GM12878 (cell line): ENCODE results near the gene ZBTB6. TPM values are rescaled to one million over a fixed set of nuclear protein-coding genes. Genes with fewer than 3 reads are reported as not detected.

Experiments used
- ATAC-seq: fragments of 200-7000 bp; cut with Tn5 transposase; 3 replicates; pipeline ENCODE4 v1.9.1; 2020; ENCODE audit warnings: mild to moderate bottlenecking, moderate library complexity
- BruUV-seq: library from RNA; stranded (reverse); fragments of 400-500 nt; replicated peaks from 2 replicates; lab custom pipeline; 2021; lab: Mats Ljungman, UMichigan
- CTCF ChIA-PET: fragments of 300-600 bp; sonication (Branson Sonifier 250); formaldehyde crosslinking; extraction: SDS; loops from one replicate; lab custom pipeline; 2021; ENCODE audit warnings: inconsistent platforms; lab: Yijun Ruan, JAX
- POLR2A ChIA-PET: fragments of 350-600 bp; formaldehyde crosslinking; extraction: SDS; loops from one replicate; lab custom pipeline; 2021; ENCODE audit warnings: inconsistent platforms; lab: Charles Lee
- RAD21 ChIA-PET: fragments of 300-600 bp; sonication (Branson Sonifier 250); formaldehyde crosslinking; loops from one replicate; lab custom pipeline; 2023; ENCODE audit warnings: antibody characterized with exemption; ENCODE audit not compliant: unreplicated experiment; lab: Charles Lee
- SMC1A ChIA-PET: fragments of 300-600 bp; sonication (Branson Sonifier 250); formaldehyde crosslinking; loops from one replicate; lab custom pipeline; 2023; ENCODE audit not compliant: unreplicated experiment, uncharacterized antibody; lab: Charles Lee
- DNase-seq: peaks from one replicate; pipeline ENCODE4 v3.0.0-alpha.2; 2011; ENCODE audit warnings: low read depth, low spot score
- FAIRE-seq: peaks from 3 replicates; lab custom pipeline; 2011; peaks lifted over from hg19 to GRCh38; lab: Jason Lieb, UNC
- H2AFZ ChIP-seq: 2 replicates; pipeline ENCODE4 v1.6.0; 2011; ENCODE audit warnings: low read depth, low read length, control low read depth; ENCODE audit not compliant: control insufficient read depth
- H3K27ac ChIP-seq: 2 replicates; pipeline ENCODE4 v1.5.1; 2011; ENCODE audit warnings: control low read depth; ENCODE audit not compliant: control insufficient read depth, insufficient read depth
- H3K27me3 ChIP-seq, 2 experiments: replicated peaks in 1 of 2; 2 replicates each; pipeline versions ENCODE4 v1.6.0 to v1.6.1; 2011; ENCODE audit warnings: low read length in 1 of 2; ENCODE audit not compliant: control insufficient read depth in 2 of 2, insufficient read depth in 2 of 2
- H3K36me3 ChIP-seq, 2 experiments: 2 replicates each; pipeline ENCODE4 v1.5.1; 2011; ENCODE audit warnings: low read length in 1 of 2; ENCODE audit not compliant: control insufficient read depth in 2 of 2, insufficient read depth in 2 of 2
- H3K4me1 ChIP-seq: 2 replicates; pipeline ENCODE4 v1.6.1; 2011; ENCODE audit warnings: mild to moderate bottlenecking, low read length, moderate library complexity, mixed read lengths; ENCODE audit not compliant: control insufficient read depth, insufficient read depth
- H3K4me2 ChIP-seq: 2 replicates; pipeline ENCODE4 v1.6.0; 2011; ENCODE audit warnings: control low read depth; ENCODE audit not compliant: control insufficient read depth, insufficient read depth
- H3K4me3 ChIP-seq: fragments of 200-600 bp; sonication (generic); 2 replicates; pipeline ENCODE4 v1.5.1; 2016
- H3K79me2 ChIP-seq: 2 replicates; pipeline ENCODE4 v1.6.0; 2011; ENCODE audit warnings: low read length; ENCODE audit not compliant: control insufficient read depth, insufficient read depth
- H3K9ac ChIP-seq: 2 replicates; pipeline ENCODE4 v1.8.0; 2011; ENCODE audit warnings: low read length, control low read depth, mixed read lengths; ENCODE audit not compliant: control insufficient read depth, insufficient read depth
- H3K9me3 ChIP-seq: replicated peaks from 3 replicates; pipeline ENCODE4 v1.5.1; 2011; ENCODE audit warnings: mild to moderate bottlenecking, low read length; ENCODE audit not compliant: control insufficient read depth, insufficient read depth
- H4K20me1 ChIP-seq: 2 replicates; pipeline ENCODE4 v1.6.0; 2011; ENCODE audit not compliant: control insufficient read depth, insufficient read depth
- CHD1 ChIP-seq: IDR thresholded peaks from 2 replicates; pipeline ENCODE4 v1.6.1; 2012; ENCODE audit warnings: low read depth, low read length, improper control_type of control experiment
- CHD2 ChIP-seq: IDR thresholded peaks from 2 replicates; pipeline ENCODE4 v1.6.1; 2011; ENCODE audit warnings: low read depth, low read length, improper control_type of control experiment, borderline replicate concordance
- CHD4 ChIP-seq: fragments of 200-600 bp; sonication (generic); IDR thresholded peaks from 2 replicates; pipeline ENCODE4 v1.6.1; 2016; ENCODE audit warnings: mild to moderate bottlenecking
- NR2C2 ChIP-seq: IDR thresholded peaks from 2 replicates; pipeline ENCODE4 v1.6.1; 2011; ENCODE audit warnings: borderline replicate concordance, low read depth; ENCODE audit not compliant: control insufficient read depth, insufficient read length
- RAD21 ChIP-seq: IDR thresholded peaks from 2 replicates; pipeline ENCODE4 v1.6.1; 2011; ENCODE audit warnings: mild to moderate bottlenecking, low read depth, low read length, moderate library complexity; ENCODE audit not compliant: insufficient read depth
- SREBF1 ChIP-seq: IDR thresholded peaks from 2 replicates; pipeline ENCODE4 v1.6.1; 2012; ENCODE audit warnings: mild to moderate bottlenecking, low read length
- TCF12 ChIP-seq: IDR thresholded peaks from 2 replicates; pipeline ENCODE4 v1.6.1; 2011; ENCODE audit warnings: low read depth, mild to moderate bottlenecking, low read length
- WGBS: methylation state at CpG from one replicate; pipeline ENCODE4 v1.1.6; 2016; ENCODE audit warnings: low lambda C conversion rate; ENCODE audit not compliant: insufficient replicate concordance, insufficient coverage; ENCODE audit errors: missing lambda C conversion rate; 5-methylcytosine and 5-hydroxymethylcytosine counted together
- in situ Hi-C: fragments of 300-500 bp; cut with MboI; formaldehyde crosslinking; loops from 9 replicates; pipeline ENCODE4 v1.14.3; 2018; ENCODE audit warnings: mixed read lengths
- intact Hi-C: fragments of 100-400 bp; cut with micrococcal nuclease; formaldehyde crosslinking; loops from one replicate; pipeline ENCODE4 v1.14.2; 2022; ENCODE audit not compliant: unreplicated experiment
- polyA plus RNA-seq, 11 experiments: library from polyadenylated mRNA; depleted of rRNA in 4 of 11; unstranded in 6 of 11; stranded (reverse) in 5 of 11; fragments of >200 nt; fragmentation: Nextera tagmentation in 4 of 11; fragmentation: Illumina TruSeq in 1 of 11; extraction: Ambion mirVana in 4 of 11; extraction: Trizol in 1 of 11; gene quantifications; 1 replicate in 1 of 11; 2 replicates in 10 of 11; pipeline versions ENCODE4 v1.2.1 to v1.2.3, GENCODE V29; 2011 to 2016; ENCODE audit warnings: inconsistent platforms in 2 of 11, missing spikeins in 2 of 11, low read depth in 1 of 11
- total RNA-seq, 4 experiments: library from RNA; depleted of rRNA in 3 of 4; stranded (reverse); fragments of >200 nt in 3 of 4; fragmentation: Illumina TruSeq in 1 of 4; extraction: Trizol in 1 of 4; gene quantifications; 2 replicates each; pipeline versions ENCODE4 v1.2.1 to v1.2.3, GENCODE V29; 2013 to 2021
- TF ChIP-seq, protein P1 (sequence below): fragments of 450-650 bp; IDR thresholded peaks from 2 replicates; pipeline ENCODE4 v1.6.1; 2017; ENCODE audit warnings: mild to moderate bottlenecking, moderate library complexity
- TF ChIP-seq, protein P2 (sequence below): fragments of 150-350 bp; IDR thresholded peaks from 2 replicates; pipeline ENCODE4 v1.6.1; 2014; ENCODE audit warnings: mild to moderate bottlenecking, low read depth, low read length

ZBTB6 gene
- total and polyA plus RNA-seq, 10 of the 15 experiments (the other 5 are each of a cell fraction or from before 2014, with no cell fraction given) = 1.7 to 11.5 (median 7.0) TPM

DNA sequence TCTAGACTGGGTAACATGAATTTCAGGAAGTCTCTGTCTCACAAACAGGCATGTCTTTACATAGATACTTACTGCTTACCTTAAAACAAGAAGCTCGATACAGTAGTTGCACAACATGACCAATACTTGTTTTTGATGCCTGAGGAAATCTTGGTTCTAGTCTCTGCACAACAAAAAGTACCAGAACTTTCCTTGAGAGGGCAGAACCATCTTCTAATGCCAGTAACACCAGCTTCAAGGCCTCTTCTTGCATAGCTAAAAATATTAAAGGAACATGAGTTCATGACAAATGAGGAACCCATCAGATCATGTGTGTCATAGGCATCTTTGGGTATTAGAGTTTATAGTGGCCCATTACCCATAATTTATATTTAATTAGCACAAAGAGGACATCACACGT is 30.0 kb downstream of the ZBTB6 start:
- CTCF ChIA-PET = interaction anchor here (1.2 to 1.3 kb wide), 2 partner anchors 21 to 108 kb away, joined by 3 to 7 read pairs; no protein-coding TSS in a partner anchor
- POLR2A ChIA-PET = interaction anchor here (1.0 kb wide), 1 partner anchor 14 kb away, joined by 4 read pairs; no protein-coding TSS in a partner anchor
- no peak overlapping the region for H2AFZ ChIP-seq
- no peak overlapping the region for H3K27ac ChIP-seq
- intact Hi-C loops (no loop called here), in situ Hi-C loops (no loop called here)
- no peak overlapping the region for H3K9ac ChIP-seq
- no peak for ATAC-seq
- RAD21 ChIA-PET = no interaction called here
- no peaks in the 10 kb centered on the region for H4K20me1 ChIP-seq
- 23% methylated on average over 2 of the region's 2 CpGs for WGBS
- H3K36me3 ChIP-seq = peaks cover 6 to 36% of the 10 kb centered on the region in 2 experiments
- no peak for DNase-seq
- TF ChIP-seq, protein P1, sequence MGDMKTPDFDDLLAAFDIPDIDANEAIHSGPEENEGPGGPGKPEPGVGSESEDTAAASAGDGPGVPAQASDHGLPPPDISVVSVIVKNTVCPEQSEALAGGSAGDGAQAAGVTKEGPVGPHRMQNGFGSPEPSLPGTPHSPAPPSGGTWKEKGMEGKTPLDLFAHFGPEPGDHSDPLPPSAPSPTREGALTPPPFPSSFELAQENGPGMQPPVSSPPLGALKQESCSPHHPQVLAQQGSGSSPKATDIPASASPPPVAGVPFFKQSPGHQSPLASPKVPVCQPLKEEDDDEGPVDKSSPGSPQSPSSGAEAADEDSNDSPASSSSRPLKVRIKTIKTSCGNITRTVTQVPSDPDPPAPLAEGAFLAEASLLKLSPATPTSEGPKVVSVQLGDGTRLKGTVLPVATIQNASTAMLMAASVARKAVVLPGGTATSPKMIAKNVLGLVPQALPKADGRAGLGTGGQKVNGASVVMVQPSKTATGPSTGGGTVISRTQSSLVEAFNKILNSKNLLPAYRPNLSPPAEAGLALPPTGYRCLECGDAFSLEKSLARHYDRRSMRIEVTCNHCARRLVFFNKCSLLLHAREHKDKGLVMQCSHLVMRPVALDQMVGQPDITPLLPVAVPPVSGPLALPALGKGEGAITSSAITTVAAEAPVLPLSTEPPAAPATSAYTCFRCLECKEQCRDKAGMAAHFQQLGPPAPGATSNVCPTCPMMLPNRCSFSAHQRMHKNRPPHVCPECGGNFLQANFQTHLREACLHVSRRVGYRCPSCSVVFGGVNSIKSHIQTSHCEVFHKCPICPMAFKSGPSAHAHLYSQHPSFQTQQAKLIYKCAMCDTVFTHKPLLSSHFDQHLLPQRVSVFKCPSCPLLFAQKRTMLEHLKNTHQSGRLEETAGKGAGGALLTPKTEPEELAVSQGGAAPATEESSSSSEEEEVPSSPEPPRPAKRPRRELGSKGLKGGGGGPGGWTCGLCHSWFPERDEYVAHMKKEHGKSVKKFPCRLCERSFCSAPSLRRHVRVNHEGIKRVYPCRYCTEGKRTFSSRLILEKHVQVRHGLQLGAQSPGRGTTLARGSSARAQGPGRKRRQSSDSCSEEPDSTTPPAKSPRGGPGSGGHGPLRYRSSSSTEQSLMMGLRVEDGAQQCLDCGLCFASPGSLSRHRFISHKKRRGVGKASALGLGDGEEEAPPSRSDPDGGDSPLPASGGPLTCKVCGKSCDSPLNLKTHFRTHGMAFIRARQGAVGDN = no peak
- TF ChIP-seq RAD21 = no peak
- no peak for TF ChIP-seq NR2C2
- no peak for TF ChIP-seq SREBF1
- TF ChIP-seq CHD1 = no peak
- TF ChIP-seq CHD4 = no peak
- no peak for TF ChIP-seq CHD2
- TF ChIP-seq, protein P2, sequence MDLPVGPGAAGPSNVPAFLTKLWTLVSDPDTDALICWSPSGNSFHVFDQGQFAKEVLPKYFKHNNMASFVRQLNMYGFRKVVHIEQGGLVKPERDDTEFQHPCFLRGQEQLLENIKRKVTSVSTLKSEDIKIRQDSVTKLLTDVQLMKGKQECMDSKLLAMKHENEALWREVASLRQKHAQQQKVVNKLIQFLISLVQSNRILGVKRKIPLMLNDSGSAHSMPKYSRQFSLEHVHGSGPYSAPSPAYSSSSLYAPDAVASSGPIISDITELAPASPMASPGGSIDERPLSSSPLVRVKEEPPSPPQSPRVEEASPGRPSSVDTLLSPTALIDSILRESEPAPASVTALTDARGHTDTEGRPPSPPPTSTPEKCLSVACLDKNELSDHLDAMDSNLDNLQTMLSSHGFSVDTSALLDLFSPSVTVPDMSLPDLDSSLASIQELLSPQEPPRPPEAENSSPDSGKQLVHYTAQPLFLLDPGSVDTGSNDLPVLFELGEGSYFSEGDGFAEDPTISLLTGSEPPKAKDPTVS = no peak
- TF ChIP-seq TCF12 = no peak
- H3K4me1 ChIP-seq = no peaks in the 10 kb centered on the region
- no peak for FAIRE-seq
- SMC1A ChIA-PET = interaction anchor here (1.2 to 1.7 kb wide), 3 partner anchors 15 to 108 kb away, joined by 3 to 6 read pairs (median 5); no protein-coding TSS in a partner anchor
- no peaks in the 10 kb centered on the region for H3K9me3 ChIP-seq
- H3K79me2 ChIP-seq = no peaks in the 10 kb centered on the region
- no TSS peak for BruUV-seq
- no peak overlapping the region for H3K4me2 ChIP-seq
- no peaks in the 10 kb centered on the region for H3K27me3 ChIP-seq
- no peak overlapping the region for H3K4me3 ChIP-seq
